IMR-90 (cell line): ENCODE measurements around the gene FBXW2. TPM values are rescaled to one million over a fixed set of nuclear protein-coding genes. Genes with fewer than 3 reads are reported as not detected.

Source experiments
- ATAC-seq: fragments of 200-7000 bp; cut with Tn5 transposase; 2 replicates; pipeline ENCODE4 v1.9.1; 2020; ENCODE audit warnings: low read depth, mild to moderate bottlenecking, moderate library complexity
- BruUV-seq: library from RNA; stranded (reverse); fragments of 400-500 nt; replicated peaks from 2 replicates; lab custom pipeline; 2021; lab: Mats Ljungman, UMichigan
- CTCF ChIA-PET: fragments of 300-600 bp; formaldehyde crosslinking; extraction: SDS; loops from one replicate; lab custom pipeline; 2021; ENCODE audit warnings: antibody characterized with exemption; lab: Yijun Ruan, JAX
- POLR2A ChIA-PET: fragments of 300-600 bp; sonication (Branson Sonifier 250); formaldehyde crosslinking; loops from one replicate; lab custom pipeline; 2022; ENCODE audit warnings: antibody characterized with exemption; ENCODE audit not compliant: unreplicated experiment; lab: Charles Lee
- DNase-seq: peaks from one replicate; pipeline ENCODE4 v3.0.0; 2013
- H2AFZ ChIP-seq: replicated peaks from 2 replicates; pipeline ENCODE3; 2013; ENCODE audit warnings: low read length, mild to moderate bottlenecking; ENCODE audit not compliant: poor library complexity
- H2AK5ac ChIP-seq: 2 replicates; pipeline ENCODE4 v1.6.1; 2013; ENCODE audit warnings: low read depth, low read length, inconsistent platforms
- H2AK9ac ChIP-seq: replicated peaks from 2 replicates; pipeline ENCODE3; 2013; ENCODE audit warnings: mild to moderate bottlenecking, low read depth, low read length, moderate library complexity; ENCODE audit not compliant: poor library complexity
- H2BK120ac ChIP-seq: 2 replicates; pipeline ENCODE4 v1.6.1; 2013; ENCODE audit warnings: low read depth, low read length, inconsistent platforms
- H2BK15ac ChIP-seq: 3 replicates; pipeline ENCODE4 v1.6.1; 2013; ENCODE audit warnings: low read depth, low read length, inconsistent platforms
- H2BK20ac ChIP-seq: 2 replicates; pipeline ENCODE4 v1.6.1; 2013; ENCODE audit warnings: low read depth, mild to moderate bottlenecking, inconsistent platforms, low read length, moderate library complexity
- H2BK5ac ChIP-seq: 2 replicates; pipeline ENCODE4 v1.6.1; 2013; ENCODE audit warnings: mild to moderate bottlenecking, low read depth, low read length, inconsistent platforms; ENCODE audit not compliant: poor library complexity, severe bottlenecking
- H3K14ac ChIP-seq: replicated peaks from 2 replicates; pipeline ENCODE4 v1.6.1; 2013; ENCODE audit warnings: low read depth, low read length, inconsistent platforms
- H3K18ac ChIP-seq: 2 replicates; pipeline ENCODE4 v1.6.1; 2013; ENCODE audit warnings: low read depth, low read length, control low read depth
- H3K23ac ChIP-seq: 2 replicates; pipeline ENCODE4 v1.6.1; 2013; ENCODE audit warnings: low read depth, low read length, inconsistent platforms
- H3K27ac ChIP-seq: 2 replicates; pipeline ENCODE4 v1.5.1; 2013; ENCODE audit warnings: mild to moderate bottlenecking, control low read depth, low read length; ENCODE audit not compliant: insufficient read depth
- H3K27me3 ChIP-seq: 2 replicates; pipeline ENCODE4 v1.6.1; 2013; ENCODE audit warnings: low read length; ENCODE audit not compliant: control insufficient read depth, insufficient read depth
- H3K36me3 ChIP-seq: 2 replicates; pipeline ENCODE4 v1.6.1; 2013; ENCODE audit warnings: low read length, mixed read lengths; ENCODE audit not compliant: control insufficient read depth, insufficient read depth
- H3K4ac ChIP-seq: 2 replicates; pipeline ENCODE4 v1.6.1; 2013; ENCODE audit warnings: low read depth, low read length, inconsistent platforms
- H3K4me1 ChIP-seq: 2 replicates; pipeline ENCODE4 v1.6.1; 2013; ENCODE audit warnings: low read length, mixed read lengths; ENCODE audit not compliant: control insufficient read depth, insufficient read depth
- H3K4me2 ChIP-seq: 2 replicates; pipeline ENCODE4 v1.6.1; 2013; ENCODE audit warnings: low read depth, mild to moderate bottlenecking, control low read depth, low read length, moderate library complexity
- H3K4me3 ChIP-seq: 2 replicates; pipeline ENCODE4 v1.5.1; 2013; ENCODE audit warnings: low read depth, mild to moderate bottlenecking, control low read depth, low read length, moderate library complexity; ENCODE audit not compliant: insufficient read depth
- H3K56ac ChIP-seq: 2 replicates; pipeline ENCODE4 v1.6.1; 2013; ENCODE audit warnings: low read length, inconsistent platforms; ENCODE audit not compliant: insufficient read depth; ENCODE audit errors: extremely low read depth
- H3K79me1 ChIP-seq, 2 experiments: 2 replicates each; pipeline ENCODE4 v1.6.1; 2013; ENCODE audit warnings: low read length in 2 of 2, inconsistent platforms in 1 of 2, low read depth in 1 of 2
- H3K9ac ChIP-seq: 2 replicates; pipeline ENCODE4 v1.6.1; 2013; ENCODE audit warnings: low read depth, low read length, control low read depth
- H3K9me1 ChIP-seq: 2 replicates; pipeline ENCODE4 v1.6.1; 2013; ENCODE audit warnings: low read length, inconsistent platforms; ENCODE audit not compliant: insufficient read depth
- H3K9me3 ChIP-seq: 2 replicates; pipeline ENCODE4 v1.6.1; 2013; ENCODE audit warnings: low read length; ENCODE audit not compliant: control insufficient read depth, insufficient read depth
- H4K20me1 ChIP-seq: 2 replicates; pipeline ENCODE4 v1.6.1; 2013; ENCODE audit warnings: low read length, inconsistent platforms; ENCODE audit not compliant: insufficient read depth
- H4K5ac ChIP-seq: 2 replicates; pipeline ENCODE4 v1.6.1; 2013; ENCODE audit warnings: mild to moderate bottlenecking, low read depth, low read length, control low read depth
- H4K8ac ChIP-seq, 2 experiments: 2 replicates each; pipeline ENCODE4 v1.6.1; 2013; ENCODE audit warnings: low read depth in 2 of 2, low read length in 2 of 2, control low read depth in 1 of 2, inconsistent platforms in 1 of 2
- H4K91ac ChIP-seq: 2 replicates; pipeline ENCODE4 v1.6.1; 2013; ENCODE audit warnings: low read depth, low read length, inconsistent platforms; ENCODE audit not compliant: insufficient read depth
- BHLHE40 ChIP-seq: fragments of 150-350 bp; IDR thresholded peaks from 2 replicates; pipeline ENCODE4 v1.6.1; 2016; ENCODE audit warnings: mild to moderate bottlenecking, low read depth, low read length
- CEBPB ChIP-seq: IDR thresholded peaks from 2 replicates; pipeline ENCODE4 v1.6.1; 2012; ENCODE audit warnings: low read depth, low read length, improper control_type of control experiment
- CHD1 ChIP-seq: IDR thresholded peaks from 2 replicates; pipeline ENCODE4 v1.6.1; 2012; ENCODE audit warnings: low read depth, low read length, improper control_type of control experiment
- MAFK ChIP-seq: IDR thresholded peaks from 2 replicates; pipeline ENCODE4 v1.6.1; 2012; ENCODE audit warnings: low read depth, low read length, improper control_type of control experiment
- MAZ ChIP-seq: IDR thresholded peaks from 2 replicates; pipeline ENCODE4 v1.6.1; 2012; ENCODE audit warnings: low read depth, mild to moderate bottlenecking, low read length, improper control_type of control experiment, moderate library complexity, borderline replicate concordance
- MXI1 ChIP-seq: IDR thresholded peaks from 2 replicates; pipeline ENCODE4 v1.6.1; 2012; ENCODE audit warnings: low read depth, mild to moderate bottlenecking, low read length, moderate library complexity, borderline replicate concordance
- NFE2L2 ChIP-seq: fragments of 150-350 bp; IDR thresholded peaks from 2 replicates; pipeline ENCODE4 v1.6.1; 2016; ENCODE audit warnings: low read depth, mild to moderate bottlenecking, low read length
- POLR2A ChIP-seq: IDR thresholded peaks from 2 replicates; pipeline ENCODE4 v1.6.1; 2012; ENCODE audit warnings: mild to moderate bottlenecking, low read depth, low read length
- RAD21 ChIP-seq: IDR thresholded peaks from 2 replicates; pipeline ENCODE4 v1.6.1; 2012; ENCODE audit warnings: low read length, improper control_type of control experiment
- RFX5 ChIP-seq: IDR thresholded peaks from 2 replicates; pipeline ENCODE4 v1.8.0; 2012; ENCODE audit warnings: low read depth, mild to moderate bottlenecking, low read length, moderate library complexity
- WGBS, 2 experiments: methylation state at CpG; one replicate each; pipeline versions ENCODE4 v1.1.5 to v1.1.7; 2013; ENCODE audit warnings: missing lambda C conversion rate in 2 of 2; ENCODE audit not compliant: insufficient read length in 1 of 2; ENCODE audit errors: extremely low coverage in 2 of 2; 5-methylcytosine and 5-hydroxymethylcytosine counted together
- dilution Hi-C: fragments of 300-500 bp; cut with HindIII; formaldehyde crosslinking; loops from one replicate; pipeline ENCODE4 v1.14.3; 2018; ENCODE audit warnings: low sequenced_read_pairs; ENCODE audit not compliant: unreplicated experiment
- in situ Hi-C: fragments of 300-500 bp; cut with MboI; formaldehyde crosslinking; loops from 3 replicates; pipeline ENCODE4 v1.14.3; 2019; ENCODE audit warnings: low sequenced_read_pairs, inconsistent platforms, mixed read lengths
- intact Hi-C: fragments of 100-400 bp; cut with micrococcal nuclease; formaldehyde crosslinking; loops from 2 replicates; pipeline ENCODE4 v1.10.0; 2022
- polyA plus RNA-seq, 3 experiments: library from polyadenylated mRNA; depleted of rRNA; stranded (reverse); fragments of >200 nt; gene quantifications; 2 replicates each; pipeline ENCODE4 v1.2.3, GENCODE V29; 2012; ENCODE audit warnings: low replicate concordance in 1 of 3
- total RNA-seq: library from RNA; depleted of rRNA; stranded (reverse); fragments of >200 nt; gene quantifications from 2 replicates; pipeline ENCODE4 v1.2.3, GENCODE V29; 2012
- TF ChIP-seq, protein P1 (sequence below): fragments of 150-350 bp; IDR thresholded peaks from 2 replicates; pipeline ENCODE4 v1.6.1; 2017; ENCODE audit warnings: mild to moderate bottlenecking, antibody characterized with exemption, low read length, low read depth
- TF ChIP-seq, protein P2 (sequence below): conservative IDR thresholded peaks from 2 replicates; pipeline ENCODE4 v1.5.1; 2012; ENCODE audit warnings: mild to moderate bottlenecking, low read depth, low read length, improper control_type of control experiment

Gene FBXW2
- total and polyA plus RNA-seq, 2 of the 4 experiments (the other 2 are of a cell fraction), result 27.1 to 43.5 TPM

DNA sequence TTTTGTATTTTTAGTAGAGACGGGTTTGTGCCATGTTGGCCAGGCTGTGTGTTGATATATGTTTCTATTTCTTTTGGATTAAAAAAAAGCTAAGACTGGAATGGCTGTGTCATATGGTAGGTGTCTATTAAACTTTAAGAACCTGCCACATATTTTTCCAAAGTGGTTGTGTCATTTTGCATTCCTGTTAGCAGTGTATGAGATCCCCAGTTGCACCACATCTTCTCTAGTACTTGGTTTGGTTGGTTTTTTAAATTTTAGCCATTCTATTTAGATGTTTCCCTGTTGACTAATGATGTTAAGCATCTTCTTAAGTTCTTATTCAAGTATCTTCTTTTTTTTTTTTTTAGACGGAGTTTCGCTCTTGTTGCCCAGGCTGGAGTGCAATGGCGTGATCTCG, 42.8 kb downstream of the FBXW2 start:
- no peak overlapping the region for H4K91ac ChIP-seq
- no peak overlapping the region for H3K18ac ChIP-seq
- no peak overlapping the region for H3K56ac ChIP-seq
- H2BK15ac ChIP-seq, result no peak overlapping the region
- H3K4ac ChIP-seq, result no peak overlapping the region
- no peak overlapping the region for H3K9ac ChIP-seq
- in situ Hi-C loops, result loop anchor here (10.0 to 25.0 kb wide), 2 partner anchors 314 to 637 kb away; no protein-coding TSS in a partner anchor
- no peaks in the 10 kb centered on the region for H3K9me1 ChIP-seq
- no peak overlapping the region for H3K4me3 ChIP-seq
- H2BK20ac ChIP-seq, result no peak overlapping the region
- H4K20me1 ChIP-seq, result no peaks in the 10 kb centered on the region
- no peak overlapping the region for H2BK5ac ChIP-seq
- no peak for TF ChIP-seq RFX5
- no peak for TF ChIP-seq NFE2L2
- TF ChIP-seq MAFK, result no peak
- no peak for TF ChIP-seq RAD21
- no peak for TF ChIP-seq BHLHE40
- no peak for TF ChIP-seq CEBPB
- no peak for TF ChIP-seq POLR2A
- TF ChIP-seq MXI1, result no peak
- TF ChIP-seq, protein P1, sequence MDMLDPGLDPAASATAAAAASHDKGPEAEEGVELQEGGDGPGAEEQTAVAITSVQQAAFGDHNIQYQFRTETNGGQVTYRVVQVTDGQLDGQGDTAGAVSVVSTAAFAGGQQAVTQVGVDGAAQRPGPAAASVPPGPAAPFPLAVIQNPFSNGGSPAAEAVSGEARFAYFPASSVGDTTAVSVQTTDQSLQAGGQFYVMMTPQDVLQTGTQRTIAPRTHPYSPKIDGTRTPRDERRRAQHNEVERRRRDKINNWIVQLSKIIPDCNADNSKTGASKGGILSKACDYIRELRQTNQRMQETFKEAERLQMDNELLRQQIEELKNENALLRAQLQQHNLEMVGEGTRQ, result no peak
- TF ChIP-seq, protein P2, sequence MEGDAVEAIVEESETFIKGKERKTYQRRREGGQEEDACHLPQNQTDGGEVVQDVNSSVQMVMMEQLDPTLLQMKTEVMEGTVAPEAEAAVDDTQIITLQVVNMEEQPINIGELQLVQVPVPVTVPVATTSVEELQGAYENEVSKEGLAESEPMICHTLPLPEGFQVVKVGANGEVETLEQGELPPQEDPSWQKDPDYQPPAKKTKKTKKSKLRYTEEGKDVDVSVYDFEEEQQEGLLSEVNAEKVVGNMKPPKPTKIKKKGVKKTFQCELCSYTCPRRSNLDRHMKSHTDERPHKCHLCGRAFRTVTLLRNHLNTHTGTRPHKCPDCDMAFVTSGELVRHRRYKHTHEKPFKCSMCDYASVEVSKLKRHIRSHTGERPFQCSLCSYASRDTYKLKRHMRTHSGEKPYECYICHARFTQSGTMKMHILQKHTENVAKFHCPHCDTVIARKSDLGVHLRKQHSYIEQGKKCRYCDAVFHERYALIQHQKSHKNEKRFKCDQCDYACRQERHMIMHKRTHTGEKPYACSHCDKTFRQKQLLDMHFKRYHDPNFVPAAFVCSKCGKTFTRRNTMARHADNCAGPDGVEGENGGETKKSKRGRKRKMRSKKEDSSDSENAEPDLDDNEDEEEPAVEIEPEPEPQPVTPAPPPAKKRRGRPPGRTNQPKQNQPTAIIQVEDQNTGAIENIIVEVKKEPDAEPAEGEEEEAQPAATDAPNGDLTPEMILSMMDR, result no peak
- no peak for TF ChIP-seq CHD1
- TF ChIP-seq MAZ, result no peak
- H3K4me1 ChIP-seq, result no peaks in the 10 kb centered on the region
- no CpG with 5 or more reads among the region's 5 CpGs for WGBS, 2 experiments
- H3K4me2 ChIP-seq, result no peak overlapping the region
- H3K27me3 ChIP-seq, result no peaks in the 10 kb centered on the region
- no peaks in the 10 kb centered on the region for H3K36me3 ChIP-seq
- no peak overlapping the region for H2BK120ac ChIP-seq
- no peak overlapping the region for H2AK9ac ChIP-seq
- H2AFZ ChIP-seq, result no peak overlapping the region
- H3K9me3 ChIP-seq, result no peaks in the 10 kb centered on the region
- dilution Hi-C loops, result no loop called here
- ATAC-seq (peak; percentile 62), DNase-seq (no peak)
- no peak overlapping the region for H4K5ac ChIP-seq
- no peak overlapping the region for H3K14ac ChIP-seq
- CTCF ChIA-PET, result no interaction called here
- intact Hi-C loops, result no loop called here
- no peak overlapping the region for H2AK5ac ChIP-seq
- BruUV-seq, result no TSS peak
- POLR2A ChIA-PET, result no interaction called here
- H3K27ac ChIP-seq, result no peak overlapping the region
- H3K79me1 ChIP-seq, result no peaks in the 10 kb centered on the region
- H4K8ac ChIP-seq, result no peak overlapping the region
- H3K23ac ChIP-seq, result no peak overlapping the region
